ENCODE measurements around the gene HS6ST1. TPM values are rescaled to one million over a fixed set of nuclear protein-coding genes. Genes with fewer than 3 reads are reported as not detected.

HS6ST1 gene
- total and polyA plus RNA-seq, 4 donors, result 17.9 to 31.9 (median 25.4) TPM

- H3K4me3 ChIP-seq (ENCODE audit: low read depth in 1 of 3, low read length in 3 of 3), result no peak overlapping the region
- H3K4me1 ChIP-seq (ENCODE audit: control insufficient read depth in 4 of 4, insufficient read depth in 4 of 4, low read length in 3 of 4), result peaks cover 23 to 65% (median 41%) of the 10 kb centered on the region in 4 donors
- DNase-seq (ENCODE audit: low spot score), result no peak
- no peak overlapping the region for H3K9ac ChIP-seq (ENCODE audit: low read depth in 1 of 2, low read length in 2 of 2)
- no peaks in the 10 kb centered on the region for H3K36me3 ChIP-seq (ENCODE audit: control insufficient read depth in 4 of 4, insufficient read depth in 3 of 4, low read depth in 1 of 4, low read length in 3 of 4)
- no peaks in the 10 kb centered on the region for H3K27me3 ChIP-seq (ENCODE audit: control insufficient read depth in 4 of 4, insufficient read depth in 4 of 4, low read length in 3 of 4)
- TF ChIP-seq JUND (IDR thresholded peaks at IDR 0.05), result no peak
- TF ChIP-seq NR2F2 (IDR thresholded peaks at IDR 0.05), result no peak
- TF ChIP-seq HNF4A (conservative IDR thresholded peaks at IDR 0.05), result no peak
- no peak for TF ChIP-seq FOXA1 (IDR thresholded peaks at IDR 0.05)
- TF ChIP-seq RAD21 (IDR thresholded peaks at IDR 0.05), result no peak
- no peak for TF ChIP-seq YY1 (IDR thresholded peaks at IDR 0.05)
- TF ChIP-seq ATF3 (IDR thresholded peaks at IDR 0.05), result no peak
- no peak for TF ChIP-seq FOXA2 (IDR thresholded peaks at IDR 0.05)
- TF ChIP-seq REST (IDR thresholded peaks at IDR 0.05), result no peak
- TF ChIP-seq MAX (IDR thresholded peaks at IDR 0.05), result no peak
- no peak for TF ChIP-seq TAF1 (conservative IDR thresholded peaks at IDR 0.05)
- TF ChIP-seq EGR1 (IDR thresholded peaks at IDR 0.05; ENCODE audit: low read depth in 2 of 2), result no peak
- TF ChIP-seq GABPA (IDR thresholded peaks at IDR 0.05 in 1 of 2, conservative IDR thresholded peaks at IDR 0.05 in 1 of 2), result no peak
- 94% methylated on average over 9 of the region's 9 CpGs for WGBS
- H3K27ac ChIP-seq (ENCODE audit: low read depth in 1 of 2, low read length in 2 of 2), result no peak overlapping the region
- no peaks in the 10 kb centered on the region for H3K9me3 ChIP-seq (ENCODE audit: control insufficient read depth in 4 of 4, low read length in 3 of 4)
Measured at GRCh38 chr2:128288781-128289180, 29.9 kb downstream of the HS6ST1 start.

- Histone ChIP-seq H3K9ac (ENCODE audit: low read depth in 1 of 2, low read length in 2 of 2) (no peak overlapping the region), H3K27ac (ENCODE audit: low read depth in 1 of 2, low read length in 2 of 2) (no peak overlapping the region), H3K4me3 (ENCODE audit: low read depth in 1 of 3, low read length in 3 of 3) (no peak overlapping the region), H3K36me3 (ENCODE audit: control insufficient read depth in 4 of 4, insufficient read depth in 3 of 4, low read depth in 1 of 4, low read length in 3 of 4) (no peaks in the 10 kb centered on the region), H3K9me3 (ENCODE audit: control insufficient read depth in 4 of 4, low read length in 3 of 4) (no peaks in the 10 kb centered on the region), H3K4me1 (ENCODE audit: control insufficient read depth in 4 of 4, insufficient read depth in 4 of 4, low read length in 3 of 4) (peaks cover 25 to 69% (median 45%) of the 10 kb centered on the region in 4 donors), H3K27me3 (ENCODE audit: control insufficient read depth in 4 of 4, insufficient read depth in 4 of 4, low read length in 3 of 4) (no peaks in the 10 kb centered on the region)
- TF ChIP-seq MAX (IDR thresholded peaks at IDR 0.05) (no peak), GABPA (IDR thresholded peaks at IDR 0.05 in 1 of 2, conservative IDR thresholded peaks at IDR 0.05 in 1 of 2) (no peak), JUND (IDR thresholded peaks at IDR 0.05) (no peak), YY1 (IDR thresholded peaks at IDR 0.05) (no peak), HNF4A (conservative IDR thresholded peaks at IDR 0.05) (no peak), ZBTB33 (IDR thresholded peaks at IDR 0.05) (no peak), FOXA2 (IDR thresholded peaks at IDR 0.05) (no peak), HNF4G (IDR thresholded peaks at IDR 0.05) (no peak), FOXA1 (IDR thresholded peaks at IDR 0.05) (no peak), EGR1 (IDR thresholded peaks at IDR 0.05; ENCODE audit: low read depth in 2 of 2) (no peak), TAF1 (conservative IDR thresholded peaks at IDR 0.05) (no peak), REST (IDR thresholded peaks at IDR 0.05) (no peak), SP1 (IDR thresholded peaks at IDR 0.05) (no peak), RAD21 (IDR thresholded peaks at IDR 0.05) (no peak), NR2F2 (IDR thresholded peaks at IDR 0.05) (no peak), RXRA (IDR thresholded peaks at IDR 0.05) (no peak), ATF3 (IDR thresholded peaks at IDR 0.05) (no peak)
- WGBS, result 93% methylated on average over 23 of the region's 23 CpGs
- DNase-seq (ENCODE audit: low spot score), result no peak
Measured at GRCh38 chr2:128287780-128288735, 30.6 kb downstream of the HS6ST1 start.
